Parathyroid adenoma (tissue), 2 donors: ENCODE data around the gene TTLL4.

Source experiments
- H2AFZ ChIP-seq: fragments of 300-600 bp; sonication (generic); one replicate; pipeline ENCODE4 v1.7.0; 2017; ENCODE audit warnings: antibody characterized with exemption, mild to moderate bottlenecking
- H3K27ac ChIP-seq: fragments of 300-600 bp; sonication (generic); one replicate; pipeline ENCODE4 v1.7.0; 2017
- H3K27me3 ChIP-seq: fragments of 300-600 bp; sonication (generic); one replicate; pipeline ENCODE4 v1.7.0; 2017; ENCODE audit warnings: low read length; ENCODE audit not compliant: control insufficient read depth, insufficient read depth
- H3K36me3 ChIP-seq: fragments of 300-600 bp; sonication (generic); one replicate; pipeline ENCODE4 v1.7.0; 2017; ENCODE audit warnings: low read length; ENCODE audit not compliant: control insufficient read depth, insufficient read depth
- H3K4me1 ChIP-seq: fragments of 300-600 bp; sonication (generic); one replicate; pipeline ENCODE4 v1.7.0; 2017; ENCODE audit warnings: control low read depth
- H3K4me2 ChIP-seq: fragments of 300-600 bp; sonication (generic); one replicate; pipeline ENCODE4 v1.7.0; 2017; ENCODE audit warnings: low read length
- H3K4me3 ChIP-seq: fragments of 300-600 bp; sonication (generic); one replicate; pipeline ENCODE4 v1.7.0; 2017; ENCODE audit warnings: low read depth, low read length
- H3K79me2 ChIP-seq: fragments of 300-600 bp; sonication (generic); one replicate; pipeline ENCODE4 v1.7.0; 2017; ENCODE audit warnings: control low read depth
- H3K9ac ChIP-seq: fragments of 300-600 bp; sonication (generic); one replicate; pipeline ENCODE4 v1.7.0; 2017; ENCODE audit warnings: mild to moderate bottlenecking
- H3K9me3 ChIP-seq: fragments of 300-600 bp; sonication (generic); one replicate; pipeline ENCODE4 v1.7.0; 2017; ENCODE audit warnings: low read length; ENCODE audit not compliant: control insufficient read depth
- CTCF ChIP-seq: fragments of 300-600 bp; sonication (generic); IDR thresholded peaks from one replicate; pipeline ENCODE4 v1.7.0; 2017; ENCODE audit warnings: antibody characterized with exemption, mild to moderate bottlenecking
- donor health status: primary hyperparathyroidism.

The TTLL4 gene

GRCh38 chr2:218698885-218699284 is 11.8 kb upstream of the TTLL4 start:
- Histone ChIP-seq H3K36me3 (no peaks in the 10 kb centered on the region), H3K27ac (no peak overlapping the region), H3K9ac (no peak overlapping the region), H3K27me3 (no peaks in the 10 kb centered on the region), H3K4me2 (no peak overlapping the region), H3K79me2 (no peaks in the 10 kb centered on the region), H2AFZ (no peak overlapping the region), H3K4me1 (no peaks in the 10 kb centered on the region), H3K4me3 (no peak overlapping the region), H3K9me3 (no peaks in the 10 kb centered on the region)
- TF ChIP-seq CTCF, result no peak

DNA sequence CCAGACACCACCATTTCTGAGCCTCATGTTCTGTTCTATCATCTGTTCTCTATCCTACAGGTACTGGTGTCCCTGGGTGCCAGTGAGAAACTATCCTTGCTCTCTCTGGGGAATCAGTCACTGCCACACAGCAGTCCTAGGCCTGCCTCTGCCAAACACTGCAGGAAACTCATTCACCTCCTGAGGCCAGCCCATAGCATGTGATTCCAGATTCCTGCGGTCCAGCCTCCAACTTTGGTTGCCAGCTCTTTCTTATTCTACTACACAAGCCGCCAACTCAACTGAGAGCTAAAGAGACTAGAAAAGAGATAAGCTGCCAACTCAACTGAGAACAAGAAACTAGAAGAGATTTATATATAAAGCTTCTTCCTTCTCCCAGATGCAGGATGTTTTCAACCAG is 8.8 kb upstream of the TTLL4 start:
- Histone ChIP-seq H3K9ac (no peak overlapping the region), H3K27me3 (no peaks in the 10 kb centered on the region), H3K4me1 (no peaks in the 10 kb centered on the region), H3K4me2 (no peak overlapping the region), H3K9me3 (no peaks in the 10 kb centered on the region), H3K27ac (no peak overlapping the region), H3K4me3 (no peak overlapping the region), H3K36me3 (no peaks in the 10 kb centered on the region), H3K79me2 (no peaks in the 10 kb centered on the region), H2AFZ (no peak overlapping the region)
- no peak for TF ChIP-seq CTCF

- no peaks in the 10 kb centered on the region for H3K9me3 ChIP-seq
- H3K4me1 ChIP-seq, result no peaks in the 10 kb centered on the region
- no peaks in the 10 kb centered on the region for H3K36me3 ChIP-seq
- H2AFZ ChIP-seq, result no peak overlapping the region
- H3K27me3 ChIP-seq, result no peaks in the 10 kb centered on the region
- H3K4me3 ChIP-seq, result no peak overlapping the region
- TF ChIP-seq CTCF, result no peak
- no peak overlapping the region for H3K9ac ChIP-seq
- no peak overlapping the region for H3K4me2 ChIP-seq
- H3K79me2 ChIP-seq, result no peaks in the 10 kb centered on the region
- H3K27ac ChIP-seq, result no peak overlapping the region
These were observed 7.3 kb upstream of the TTLL4 start for GRCh38 chr2:218703341-218703740.

DNA sequence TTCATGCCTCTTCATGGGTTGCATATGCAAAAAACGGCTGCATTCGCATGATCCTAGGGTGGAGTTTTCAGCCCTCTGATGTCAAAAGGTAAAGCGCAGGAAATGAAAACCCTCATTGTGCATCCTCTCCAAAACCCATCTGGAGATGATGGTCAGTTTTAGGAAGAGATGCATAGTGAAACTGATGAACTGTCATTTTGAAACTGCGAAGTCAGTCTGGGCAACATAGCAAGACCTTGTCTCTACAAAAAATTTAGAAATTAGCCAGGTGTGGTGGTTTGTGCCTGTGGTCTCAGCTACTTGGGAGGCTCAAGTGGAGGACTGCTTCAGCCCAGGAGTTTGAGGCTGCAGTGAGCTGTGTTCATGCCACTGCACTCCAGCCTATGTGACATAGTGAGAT is 2.5 kb upstream of the TTLL4 start:
- Histone ChIP-seq H3K4me2 (no peak overlapping the region), H3K27me3 (no peaks in the 10 kb centered on the region), H3K9me3 (no peaks in the 10 kb centered on the region), H3K79me2 (peaks cover 7% of the 10 kb centered on the region), H3K4me3 (no peak overlapping the region), H3K9ac (no peak overlapping the region), H3K36me3 (no peaks in the 10 kb centered on the region), H3K4me1 (no peaks in the 10 kb centered on the region), H2AFZ (no peak overlapping the region), H3K27ac (no peak overlapping the region)
- TF ChIP-seq CTCF, result no peak

GRCh38 chr2:218709908-218710307 is 727 bp upstream of the TTLL4 start:
- H3K27me3 ChIP-seq, result no peaks in the 10 kb centered on the region
- H2AFZ ChIP-seq, result peak overlapping the region; percentile 94
- H3K4me3 ChIP-seq, result no peak overlapping the region
- H3K4me2 ChIP-seq, result no peak overlapping the region
- no peaks in the 10 kb centered on the region for H3K36me3 ChIP-seq
- H3K4me1 ChIP-seq, result no peaks in the 10 kb centered on the region
- H3K9ac ChIP-seq, result no peak overlapping the region
- TF ChIP-seq CTCF, result no peak
- no peak overlapping the region for H3K27ac ChIP-seq
- H3K79me2 ChIP-seq, result peaks cover 10% of the 10 kb centered on the region
- H3K9me3 ChIP-seq, result no peaks in the 10 kb centered on the region
